Raji (cell line): ENCODE results near the gene CEACAM20.

Source experiments
- POLR2A ChIP-seq: IDR thresholded peaks from 2 replicates; pipeline ENCODE4 v1.6.1; 2011; ENCODE audit warnings: low read depth, low read length, control low read depth; ENCODE audit not compliant: insufficient read depth

CEACAM20 gene

DNA sequence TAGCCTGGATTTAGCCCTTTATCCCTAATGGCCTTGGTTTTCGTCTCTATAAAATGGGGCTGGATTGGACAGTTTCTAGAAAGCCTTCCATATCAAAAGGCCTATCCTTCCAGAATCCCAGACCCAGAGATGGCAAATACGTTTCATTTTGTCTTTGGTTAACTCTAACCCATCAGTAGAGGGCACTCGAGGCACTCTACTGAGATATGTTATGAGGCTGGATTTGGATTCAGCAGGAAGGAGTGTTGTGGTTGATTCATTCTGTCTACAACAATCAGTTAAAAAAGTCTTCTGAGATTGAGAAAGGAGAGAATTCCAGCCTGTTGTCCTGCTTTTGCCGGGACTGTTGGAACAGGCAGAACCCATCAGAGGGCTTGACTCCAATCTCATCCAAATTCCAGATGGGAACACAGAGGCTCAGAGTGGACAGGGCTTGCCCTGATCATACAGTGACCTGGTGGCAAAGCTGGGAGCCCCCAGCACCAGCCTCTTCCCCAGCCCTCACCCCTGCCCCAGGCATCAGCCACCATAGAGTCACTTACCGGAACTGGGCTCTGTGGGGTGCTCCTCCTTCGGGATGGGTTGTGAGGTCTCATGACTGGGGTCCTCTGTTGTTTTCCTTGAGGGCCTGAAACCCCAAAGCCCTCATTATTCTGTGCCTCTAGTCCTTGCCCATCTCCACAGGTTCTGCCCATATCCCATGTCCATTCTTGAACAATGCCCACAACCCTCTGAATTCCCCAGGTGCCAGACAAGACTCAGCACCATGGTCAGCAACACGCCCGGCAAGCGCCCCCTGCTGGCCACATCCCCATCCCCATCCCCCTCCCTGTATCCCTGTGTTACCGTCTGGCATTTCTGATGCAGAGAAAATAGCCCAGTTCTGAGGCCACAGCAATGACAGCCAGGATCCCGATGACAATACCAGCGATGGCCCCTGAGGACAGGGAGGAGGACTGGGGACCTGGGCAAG lies 16.9 kb downstream of the CEACAM20 start:
- no peak for TF ChIP-seq POLR2A

DNA sequence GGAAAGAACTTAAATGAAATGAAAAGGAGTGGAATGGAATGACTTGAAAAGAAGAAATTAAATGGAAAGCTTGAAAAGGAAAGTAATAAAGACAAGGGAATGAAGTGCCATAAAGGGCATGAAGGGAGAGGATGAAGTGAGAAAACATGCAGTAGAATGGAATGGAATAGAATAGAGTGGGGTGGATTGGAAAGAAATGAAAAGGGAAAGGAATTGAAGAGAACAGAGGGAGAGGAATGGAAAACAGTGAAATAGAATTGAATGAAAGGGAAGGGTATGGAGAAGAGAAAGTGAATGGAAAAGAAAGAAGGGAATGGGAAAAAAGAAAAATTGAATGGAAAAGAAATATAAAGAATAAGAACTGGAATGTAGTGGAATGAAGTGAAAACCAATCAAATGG lies 20.0 kb downstream of the CEACAM20 start:
- TF ChIP-seq POLR2A = no peak

DNA sequence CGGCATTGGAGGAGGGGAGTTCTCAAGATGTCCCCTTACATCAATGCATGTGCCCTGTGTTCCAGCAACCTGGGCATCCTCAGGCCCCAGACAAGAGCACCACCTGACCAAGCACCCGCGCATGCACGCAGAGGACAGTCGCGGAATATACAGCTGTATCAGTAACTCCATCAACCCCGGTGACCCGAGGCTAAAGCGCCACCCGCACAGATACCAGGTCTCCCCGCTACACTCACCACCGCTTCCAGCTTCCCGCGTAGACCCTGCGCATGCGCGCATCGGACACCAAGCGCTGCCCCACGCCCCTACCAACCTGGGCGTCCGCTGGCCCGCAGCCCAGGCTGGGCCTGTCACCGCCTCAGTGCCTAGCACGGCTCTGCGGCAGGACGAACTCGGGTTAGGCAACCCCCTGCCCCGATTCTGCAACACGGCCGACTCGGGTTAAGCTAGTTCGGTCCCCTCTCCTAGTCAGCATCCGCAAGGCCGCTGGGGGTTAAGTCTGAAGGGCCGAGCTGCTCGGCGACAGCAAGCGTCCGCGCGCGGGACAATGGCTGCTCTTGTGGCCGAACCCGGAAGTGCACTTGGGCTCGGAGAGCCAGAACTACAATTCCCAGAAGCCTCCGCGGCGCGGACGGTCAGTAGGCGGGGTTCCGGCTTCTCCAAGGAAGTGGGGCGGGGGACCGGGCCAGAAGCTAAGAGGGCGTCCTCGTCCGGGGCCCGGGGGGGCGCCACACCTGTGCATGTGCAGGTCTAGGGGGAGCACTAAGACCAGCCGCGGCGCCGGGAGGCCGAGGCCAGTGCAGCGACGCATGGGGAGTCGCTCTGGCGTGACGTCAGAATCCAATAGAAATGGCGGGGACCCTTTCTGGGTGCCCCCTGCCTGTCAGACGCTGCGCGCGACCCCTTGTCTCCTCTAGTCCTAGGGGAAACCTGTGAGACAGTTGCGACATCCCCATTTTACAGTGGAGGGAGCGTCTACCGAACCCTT lies 29.2 kb downstream of the CEACAM20 start, which contains the start of gene ZNF180:
Gene ZNF180, minus strand, starts transcription at position 561 of the 988 bp plus-strand sequence. CDS start 3,188 bp downstream, outside the sequence.
- peak; percentile 68 for TF ChIP-seq POLR2A

DNA sequence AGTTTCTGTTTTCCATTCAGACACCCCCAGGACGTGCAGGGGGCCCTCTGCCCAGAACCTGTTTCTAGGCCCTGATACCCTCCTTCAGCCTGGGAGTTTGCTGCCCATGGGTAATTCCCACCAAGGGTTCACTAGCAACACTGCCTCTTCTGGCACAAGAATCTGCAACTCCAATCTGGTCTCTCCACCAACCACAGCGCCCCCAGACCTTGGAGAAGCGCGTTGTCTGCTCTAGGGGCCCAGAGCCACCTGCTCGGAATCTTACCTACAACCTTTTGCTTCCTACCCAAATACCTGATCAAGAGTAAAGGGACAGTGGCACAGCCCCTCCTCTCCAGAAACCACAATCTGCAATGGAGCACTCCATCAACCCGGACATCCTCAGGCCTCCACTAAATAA lies 29.9 kb downstream of the CEACAM20 start:
- TF ChIP-seq POLR2A = no peak

DNA sequence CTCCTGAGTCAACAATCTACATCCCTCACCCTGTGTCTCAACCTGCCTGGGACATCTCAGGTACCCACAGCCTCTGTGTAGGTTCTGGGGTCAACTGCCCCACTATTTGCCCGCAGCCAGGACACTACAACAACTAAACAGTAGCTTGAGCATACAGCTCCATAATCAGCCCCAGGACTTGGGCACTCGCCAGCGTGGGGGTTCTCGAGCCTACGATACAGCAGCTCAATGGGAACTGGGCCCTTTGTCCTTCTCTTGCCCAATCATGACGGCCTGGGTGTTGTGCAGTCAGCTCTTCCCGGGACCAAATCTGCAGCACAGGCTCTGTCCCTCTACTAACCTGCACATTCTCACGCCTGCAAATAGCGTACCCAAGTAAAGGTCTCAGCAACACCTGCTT lies 30.5 kb downstream of the CEACAM20 start:
- TF ChIP-seq POLR2A = no peak

DNA sequence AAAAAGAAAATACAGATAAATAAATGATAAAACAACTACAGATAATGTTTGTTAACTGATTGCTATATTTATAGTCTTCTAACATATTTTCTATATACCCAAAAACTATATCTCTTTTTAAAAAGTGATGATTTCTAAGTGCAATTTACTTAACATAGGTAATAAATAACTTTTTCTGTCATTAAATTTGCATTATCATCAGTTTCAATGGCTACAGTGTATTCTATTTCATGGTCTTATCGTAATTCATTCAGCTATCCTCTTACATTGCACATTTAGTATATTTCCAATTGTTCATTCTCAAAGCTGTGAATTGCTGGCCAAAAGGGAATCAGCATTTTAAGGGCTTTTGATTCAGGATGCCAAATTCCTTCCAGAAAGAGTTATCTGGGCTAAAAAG lies 32.8 kb downstream of the CEACAM20 start:
- no peak for TF ChIP-seq POLR2A

DNA sequence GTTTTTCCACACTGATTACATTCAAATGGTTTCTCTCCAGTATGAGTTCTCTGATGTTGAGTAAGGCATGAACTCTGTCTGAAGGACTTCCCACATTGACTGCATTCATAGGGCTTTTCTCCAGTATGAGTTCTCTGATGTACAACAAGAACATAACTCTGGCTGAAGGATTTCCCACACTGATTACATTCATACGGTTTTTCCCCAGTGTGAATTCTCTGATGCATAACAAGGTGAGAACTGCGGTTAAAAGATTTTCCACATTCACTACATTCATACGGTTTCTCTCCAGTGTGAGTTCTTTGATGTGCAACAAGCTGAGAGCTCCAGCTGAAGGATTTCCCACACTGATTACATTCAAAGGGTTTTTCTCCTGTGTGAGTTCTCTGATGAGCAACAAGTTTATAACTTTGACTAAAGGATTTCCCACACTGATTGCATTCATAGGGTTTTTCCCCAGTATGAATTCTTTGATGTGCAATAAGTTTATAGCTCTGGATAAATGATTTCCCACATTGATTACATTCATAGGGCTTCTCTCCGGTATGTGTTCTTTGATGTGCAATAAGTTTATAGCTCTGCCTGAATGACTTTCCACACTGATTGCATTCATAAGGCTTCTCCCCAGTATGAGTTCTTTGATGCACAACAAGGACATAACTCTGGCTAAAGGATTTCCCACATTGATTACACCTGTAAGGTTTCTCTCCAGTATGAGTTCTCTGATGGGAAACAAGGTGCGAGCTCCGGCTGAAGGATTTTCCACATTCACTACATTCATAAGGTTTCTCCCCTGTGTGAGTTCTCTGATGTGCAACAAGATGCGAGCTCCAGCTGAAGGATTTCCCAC lies 52.7 kb downstream of the CEACAM20 start:
- TF ChIP-seq POLR2A = no peak
